Epithelial cell of esophagus (primary cell): Measurements from ENCODE around the gene AKAP12.
A peak's percentile ranks its signal among the peaks of the same experiment; 100 is the strongest.

ENCODE experiments used
- DNase-seq: peaks from one replicate; pipeline ENCODE4 v3.0.0; 2010; ENCODE audit warnings: low read depth
- H3K4me3 ChIP-seq: 2 replicates; pipeline ENCODE4 v1.5.1; 2011; ENCODE audit warnings: mild to moderate bottlenecking, low read length, control low read depth
- TF ChIP-seq, protein P1 (sequence below): IDR thresholded peaks from 2 replicates; pipeline ENCODE4 v1.5.1; 2011; ENCODE audit warnings: low read depth, mild to moderate bottlenecking, low read length, control low read depth, inconsistent platforms; ENCODE audit not compliant: insufficient read depth; ENCODE audit errors: missing control alignments

AKAP12 gene

DNA sequence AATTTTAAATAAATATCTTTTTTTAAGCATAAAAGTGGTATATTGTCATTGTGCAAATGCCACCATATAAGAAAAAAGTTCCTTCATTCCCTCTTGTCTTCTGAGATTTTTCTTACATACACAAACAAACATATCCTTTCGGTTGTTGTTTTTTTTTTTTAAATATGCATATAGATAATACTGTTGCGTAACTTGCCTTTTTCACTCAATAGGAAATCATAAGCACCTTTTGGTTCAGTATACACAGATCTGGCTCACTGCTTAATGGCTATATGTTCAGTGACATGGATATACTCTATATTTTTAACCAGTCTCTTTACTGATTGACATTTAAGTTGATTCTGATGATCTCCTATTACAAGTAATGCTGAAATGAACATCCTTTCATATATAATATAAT, 40.1 kb downstream of the AKAP12 start:
- TF ChIP-seq, protein P1, sequence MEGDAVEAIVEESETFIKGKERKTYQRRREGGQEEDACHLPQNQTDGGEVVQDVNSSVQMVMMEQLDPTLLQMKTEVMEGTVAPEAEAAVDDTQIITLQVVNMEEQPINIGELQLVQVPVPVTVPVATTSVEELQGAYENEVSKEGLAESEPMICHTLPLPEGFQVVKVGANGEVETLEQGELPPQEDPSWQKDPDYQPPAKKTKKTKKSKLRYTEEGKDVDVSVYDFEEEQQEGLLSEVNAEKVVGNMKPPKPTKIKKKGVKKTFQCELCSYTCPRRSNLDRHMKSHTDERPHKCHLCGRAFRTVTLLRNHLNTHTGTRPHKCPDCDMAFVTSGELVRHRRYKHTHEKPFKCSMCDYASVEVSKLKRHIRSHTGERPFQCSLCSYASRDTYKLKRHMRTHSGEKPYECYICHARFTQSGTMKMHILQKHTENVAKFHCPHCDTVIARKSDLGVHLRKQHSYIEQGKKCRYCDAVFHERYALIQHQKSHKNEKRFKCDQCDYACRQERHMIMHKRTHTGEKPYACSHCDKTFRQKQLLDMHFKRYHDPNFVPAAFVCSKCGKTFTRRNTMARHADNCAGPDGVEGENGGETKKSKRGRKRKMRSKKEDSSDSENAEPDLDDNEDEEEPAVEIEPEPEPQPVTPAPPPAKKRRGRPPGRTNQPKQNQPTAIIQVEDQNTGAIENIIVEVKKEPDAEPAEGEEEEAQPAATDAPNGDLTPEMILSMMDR: no peak
- H3K4me3 ChIP-seq: no peak overlapping the region
- no peak for DNase-seq

DNA sequence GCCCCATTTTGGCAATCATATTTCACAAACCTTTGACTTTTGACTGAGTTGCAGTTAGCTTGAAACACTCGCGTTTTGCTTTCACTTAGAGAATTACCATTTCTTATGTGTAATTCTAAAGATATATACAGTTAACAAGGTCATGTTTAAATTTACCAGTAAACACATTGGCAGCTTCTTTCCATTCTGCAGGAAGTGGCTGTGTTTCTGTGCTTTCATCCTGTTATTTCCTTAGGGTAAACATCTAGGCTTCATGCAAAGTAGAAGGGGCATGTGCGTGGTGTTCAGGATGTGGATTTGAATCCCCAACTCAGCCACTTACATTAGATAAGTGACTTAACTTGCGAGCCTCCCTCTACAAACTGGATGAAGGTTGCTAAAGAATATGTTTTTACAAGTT, 41.1 kb downstream of the AKAP12 start:
- H3K4me3 ChIP-seq: no peak overlapping the region
- TF ChIP-seq, protein P1: no peak
- no peak for DNase-seq

DNA sequence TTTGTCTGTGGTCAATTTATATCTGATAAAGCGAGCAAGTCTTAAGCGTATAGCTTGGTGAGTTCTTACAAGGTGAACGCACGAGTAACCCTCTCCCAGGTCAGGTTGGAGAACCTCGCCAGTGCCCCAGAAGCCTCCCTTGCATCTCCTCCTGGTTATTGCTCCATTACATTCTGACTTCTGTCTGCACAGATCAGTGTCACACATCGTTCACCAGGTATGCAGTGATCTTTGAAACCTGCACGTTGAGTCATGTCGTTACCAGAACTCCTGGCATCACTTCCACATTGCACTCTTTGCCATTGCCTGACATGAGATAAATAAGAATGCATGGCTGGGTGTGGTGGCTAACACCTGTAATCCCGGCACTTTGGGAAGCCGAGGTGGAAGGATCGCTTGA, 44.2 kb downstream of the AKAP12 start:
- TF ChIP-seq, protein P1: no peak
- H3K4me3 ChIP-seq: no peak overlapping the region
- peak; percentile 93 for DNase-seq

DNA sequence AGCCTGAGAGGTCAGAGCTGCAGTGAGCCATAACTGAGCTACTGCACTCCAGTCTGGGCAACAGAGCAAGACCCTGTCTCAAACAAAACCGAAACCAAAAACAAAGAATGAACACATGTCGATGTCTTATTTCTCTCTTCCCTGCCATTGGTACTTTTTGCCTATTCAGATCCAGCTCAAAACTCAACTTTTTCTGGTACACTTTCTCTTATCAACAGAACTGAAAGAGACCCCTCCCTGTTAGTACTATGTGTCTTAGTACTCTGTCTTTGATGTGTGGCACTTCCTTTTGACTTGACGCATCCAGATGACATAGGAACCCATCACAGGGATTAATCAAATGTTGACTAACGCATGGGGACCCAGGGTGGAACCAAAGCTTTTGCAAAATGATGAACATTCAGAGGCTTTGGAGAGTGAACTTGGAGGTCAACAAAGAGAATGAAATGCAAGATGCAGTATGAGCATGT, 44.8 kb downstream of the AKAP12 start:
- no peak for DNase-seq
- H3K4me3 ChIP-seq: no peak overlapping the region
- TF ChIP-seq, protein P1: no peak

DNA sequence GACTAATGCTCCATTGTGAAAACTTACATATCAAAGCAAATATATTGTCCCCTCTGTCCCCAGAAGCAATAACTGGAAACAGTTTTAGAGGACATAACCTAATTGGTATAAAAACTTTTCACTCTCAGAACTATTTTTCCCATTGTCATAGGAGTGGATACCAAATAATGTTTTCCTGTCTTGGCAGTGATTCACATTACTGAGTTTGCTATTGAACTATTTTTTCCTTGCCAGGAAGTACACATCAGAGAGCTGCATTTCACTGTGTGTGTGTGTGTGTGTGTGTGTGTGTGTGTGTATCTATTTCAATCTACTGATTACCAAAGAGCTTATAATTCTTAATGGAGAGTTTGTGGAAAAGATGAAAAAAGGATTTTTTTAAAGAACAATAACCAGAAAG, 45.4 kb downstream of the AKAP12 start:
- H3K4me3 ChIP-seq: no peak overlapping the region
- peak; percentile 36 for DNase-seq
- TF ChIP-seq, protein P1: no peak

DNA sequence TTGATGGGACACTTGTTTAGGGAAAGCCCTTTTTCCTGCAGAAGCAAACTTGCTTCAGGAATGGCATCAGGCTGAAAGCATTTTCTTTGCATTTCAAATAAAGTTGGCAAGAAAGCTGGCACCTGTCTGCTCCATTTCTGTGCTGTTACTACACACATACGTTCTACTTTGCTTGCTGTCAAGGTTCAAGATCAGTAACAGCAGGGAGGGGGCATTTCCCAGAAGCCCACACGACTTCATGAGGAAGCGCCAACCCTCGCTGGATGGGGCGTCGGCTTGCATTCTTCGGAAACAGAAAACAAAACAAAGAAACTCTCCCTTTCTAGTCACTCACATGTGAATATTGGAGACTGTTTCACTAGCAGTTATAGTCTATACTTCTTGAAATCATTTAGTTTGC, 46.4 kb downstream of the AKAP12 start:
- TF ChIP-seq, protein P1: no peak
- DNase-seq: peak; percentile 20

DNA sequence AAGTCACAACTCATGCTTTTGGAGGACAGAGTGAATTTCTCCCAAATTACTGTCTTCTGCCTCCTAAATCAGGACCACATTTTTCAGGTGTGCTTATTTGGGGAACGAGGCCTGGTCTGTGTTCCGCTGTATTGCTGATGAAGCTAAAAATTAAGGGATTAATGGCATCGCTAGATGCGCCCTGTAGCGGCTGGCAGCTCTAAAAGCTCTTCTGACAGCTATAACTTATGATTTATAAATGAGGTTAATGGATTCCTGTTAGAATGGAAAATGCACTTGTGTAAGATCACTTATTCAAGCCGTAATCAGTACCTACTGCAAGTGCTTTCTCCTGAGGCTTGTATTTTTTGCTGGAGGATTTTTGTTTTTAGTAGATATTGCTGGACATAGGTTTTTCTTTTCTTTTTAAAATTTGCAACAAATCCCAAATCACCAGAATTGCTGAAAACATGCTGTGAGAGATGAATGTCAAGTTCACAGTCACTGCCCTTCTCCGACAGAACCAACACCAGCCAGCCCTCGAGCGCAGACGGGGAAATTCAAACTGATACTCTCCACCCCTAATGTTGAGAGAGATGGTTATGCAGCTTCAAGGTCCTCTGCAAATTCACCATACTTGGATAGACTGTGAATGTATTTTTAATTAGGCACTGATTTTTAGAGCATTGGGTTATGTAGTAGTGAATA, 49.1 kb downstream of the AKAP12 start:
- DNase-seq: no peak
- TF ChIP-seq, protein P1: no peak
- H3K4me3 ChIP-seq: no peak overlapping the region

More for the DNA sequence above, 46.4 kb downstream of the AKAP12 start:
- no peak overlapping the region for H3K4me3 ChIP-seq
